ENCODE measurements around the gene PROSER3.

Gene PROSER3

DNA sequence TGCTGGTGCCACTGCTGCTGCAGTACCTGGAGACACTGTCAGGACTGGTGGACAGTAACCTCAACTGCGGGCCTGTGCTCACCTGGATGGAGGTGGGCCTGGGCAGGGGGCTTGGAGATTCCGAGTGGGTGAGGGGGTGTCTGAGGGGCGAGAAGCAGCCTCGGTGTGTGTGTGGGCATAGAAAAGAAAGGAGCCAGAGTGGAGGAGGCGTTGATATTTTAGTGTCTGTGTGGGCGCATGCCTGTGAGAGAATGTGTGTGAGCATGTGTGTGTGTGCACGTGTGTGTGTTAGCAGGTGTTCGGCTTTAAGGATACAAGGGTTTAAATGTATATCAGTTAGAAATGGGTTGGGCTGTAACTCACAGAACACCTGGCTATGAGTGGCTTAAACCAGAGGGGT is 21.1 kb downstream of the PROSER3 start:
- no peak for DNase-seq

DNA sequence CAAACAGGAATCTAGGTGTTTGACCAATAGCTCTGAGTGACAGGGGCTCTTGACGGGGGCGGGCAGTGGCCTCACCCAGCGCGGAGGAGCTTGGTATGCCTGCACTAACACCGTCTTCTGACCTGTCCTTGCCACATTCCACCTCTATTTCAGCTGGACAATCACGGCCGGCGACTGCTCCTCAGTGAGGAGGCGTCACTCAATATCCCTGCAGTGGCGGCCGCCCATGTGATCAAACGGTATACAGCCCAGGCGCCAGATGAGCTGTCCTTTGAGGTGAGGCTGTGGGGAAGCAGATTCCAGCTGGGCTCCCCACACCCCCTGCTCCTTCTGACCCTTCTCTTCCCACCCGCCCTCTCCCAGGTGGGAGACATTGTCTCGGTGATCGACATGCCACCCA is 22.1 kb downstream of the PROSER3 start:
- DNase-seq = no peak

DNA sequence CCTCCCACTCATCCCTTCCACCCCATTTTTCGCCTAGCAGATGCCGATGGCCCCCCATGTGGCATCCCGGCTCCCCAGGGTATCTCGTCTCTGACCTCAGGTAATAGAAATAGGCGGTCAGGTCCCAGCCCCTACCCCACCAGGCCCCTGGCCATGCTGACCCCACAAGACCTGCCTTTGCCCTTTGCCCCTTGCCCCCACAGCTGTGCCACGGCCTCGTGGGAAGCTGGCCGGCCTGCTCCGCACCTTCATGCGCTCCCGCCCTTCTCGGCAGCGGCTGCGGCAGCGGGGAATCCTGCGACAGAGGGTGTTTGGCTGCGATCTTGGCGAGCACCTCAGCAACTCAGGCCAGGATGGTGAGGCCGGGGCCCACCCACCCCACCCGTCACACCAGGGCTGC is 22.7 kb downstream of the PROSER3 start:
- DNase-seq = no peak

DNA sequence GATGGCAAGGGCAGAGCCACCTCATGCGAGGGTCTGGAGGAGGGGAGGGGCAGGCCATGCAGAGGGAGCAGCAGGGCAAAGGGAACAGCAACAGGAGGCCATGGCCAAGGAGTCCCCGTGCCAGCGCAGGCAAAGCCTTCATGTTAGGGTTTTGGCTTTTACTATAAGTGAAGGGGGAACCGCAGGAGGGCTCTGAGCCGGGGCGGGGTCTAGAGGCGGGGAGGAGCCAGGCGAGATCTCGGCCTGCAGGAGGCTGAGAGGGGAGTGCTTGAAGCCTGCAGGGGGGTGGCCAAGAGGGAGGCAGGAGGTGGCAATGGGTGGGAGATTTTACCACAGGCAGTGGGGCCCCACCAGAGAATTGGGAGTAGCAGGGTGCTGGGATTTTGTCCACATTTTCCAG is 23.7 kb downstream of the PROSER3 start:
- DNase-seq = no peak

DNA sequence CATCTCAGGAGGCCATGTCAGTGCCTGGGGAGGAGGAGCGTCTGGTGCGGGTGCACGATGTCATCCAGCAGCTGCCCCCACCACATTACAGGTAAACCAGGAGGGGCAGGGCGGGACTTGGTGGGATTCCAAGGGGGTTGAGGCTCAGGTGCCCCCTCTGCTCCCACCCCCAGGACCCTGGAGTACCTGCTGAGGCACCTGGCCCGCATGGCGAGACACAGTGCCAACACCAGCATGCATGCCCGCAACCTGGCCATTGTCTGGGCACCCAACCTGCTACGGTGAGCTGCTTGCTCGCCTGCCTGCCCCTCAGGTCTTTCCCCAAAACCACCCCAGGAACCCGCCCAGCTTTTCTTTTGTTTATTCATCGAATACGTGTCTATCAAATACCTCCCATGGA is 24.6 kb downstream of the PROSER3 start:
- no peak for DNase-seq

DNA sequence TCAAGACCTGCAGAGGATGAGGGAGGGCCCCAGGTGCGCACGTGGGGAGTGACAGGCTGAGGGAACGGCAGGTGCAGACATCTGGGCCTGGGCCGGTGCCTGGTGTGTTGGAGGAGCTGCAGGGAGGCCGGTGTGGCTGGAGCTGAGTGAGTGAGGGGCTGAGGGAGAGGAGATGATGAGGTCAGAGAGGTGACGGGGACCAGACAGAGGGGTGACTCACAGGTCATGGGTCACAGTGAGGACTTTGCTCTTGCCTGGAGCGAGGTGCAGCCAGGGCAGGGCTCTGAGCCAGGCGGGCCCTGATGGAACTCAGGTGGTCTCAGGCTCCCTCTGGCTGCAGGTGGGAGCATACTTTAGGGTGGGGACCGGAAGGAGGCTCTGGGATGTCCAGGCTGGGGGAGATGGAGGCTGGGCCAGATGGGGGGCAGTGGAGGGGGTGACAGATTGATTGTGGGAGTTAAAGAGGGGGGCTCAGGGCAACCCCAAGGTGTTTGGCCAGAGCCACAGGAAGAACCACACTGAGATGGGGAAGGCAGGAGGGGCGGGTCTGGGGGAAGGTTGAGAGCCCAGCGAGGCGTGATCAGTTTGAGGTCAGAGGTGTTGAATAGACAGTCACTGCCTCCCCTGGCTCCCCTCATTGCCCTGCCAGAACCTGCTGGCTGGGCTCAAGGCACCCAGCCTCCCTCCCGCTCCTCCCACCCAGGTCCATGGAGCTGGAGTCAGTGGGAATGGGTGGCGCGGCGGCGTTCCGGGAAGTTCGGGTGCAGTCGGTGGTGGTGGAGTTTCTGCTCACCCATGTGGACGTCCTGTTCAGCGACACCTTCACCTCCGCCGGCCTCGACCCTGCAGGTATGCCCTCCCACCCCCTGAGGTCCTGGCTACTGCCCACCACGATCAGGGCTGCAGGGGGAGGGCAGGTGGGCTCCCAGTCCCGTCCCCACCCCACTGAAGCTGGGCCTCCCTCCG is 25.8 kb downstream of the PROSER3 start:
- DNase-seq = no peak

DNA sequence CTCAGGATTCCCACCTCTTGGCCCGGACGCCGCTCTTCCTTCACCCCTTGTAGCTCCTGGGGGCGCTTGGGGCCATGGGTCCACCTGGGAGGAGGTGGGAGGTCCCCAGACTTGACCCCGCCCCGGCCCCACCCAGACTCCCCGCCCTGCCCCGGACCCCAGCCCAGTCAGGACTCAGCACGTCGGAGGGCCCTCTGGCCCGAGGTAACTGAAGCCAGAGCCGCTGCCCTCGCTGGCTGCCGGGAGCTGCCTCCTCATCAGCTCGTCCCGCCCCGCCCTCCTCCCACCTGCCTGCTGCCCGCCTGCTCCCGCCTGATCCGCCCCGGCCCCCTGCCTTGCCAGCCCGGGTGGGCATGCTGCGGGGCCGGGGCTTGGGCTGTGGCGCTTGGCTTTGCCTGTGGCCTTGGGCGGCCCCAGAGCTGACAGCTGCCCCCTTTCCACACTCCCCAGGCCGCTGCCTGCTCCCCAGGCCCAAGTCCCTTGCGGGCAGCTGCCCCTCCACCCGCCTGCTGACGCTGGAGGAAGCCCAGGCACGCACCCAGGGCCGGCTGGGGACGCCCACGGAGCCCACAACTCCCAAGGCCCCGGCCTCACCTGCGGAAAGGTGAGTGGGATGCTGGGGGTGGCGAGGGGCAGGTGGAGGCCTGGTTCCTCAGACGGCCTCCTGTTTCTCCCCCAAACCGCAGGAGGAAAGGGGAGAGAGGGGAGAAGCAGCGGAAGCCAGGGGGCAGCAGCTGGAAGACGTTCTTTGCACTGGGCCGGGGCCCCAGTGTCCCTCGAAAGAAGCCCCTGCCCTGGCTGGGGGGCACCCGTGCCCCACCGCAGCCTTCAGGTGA is 26.7 kb downstream of the PROSER3 start:
- no peak for DNase-seq

DNA sequence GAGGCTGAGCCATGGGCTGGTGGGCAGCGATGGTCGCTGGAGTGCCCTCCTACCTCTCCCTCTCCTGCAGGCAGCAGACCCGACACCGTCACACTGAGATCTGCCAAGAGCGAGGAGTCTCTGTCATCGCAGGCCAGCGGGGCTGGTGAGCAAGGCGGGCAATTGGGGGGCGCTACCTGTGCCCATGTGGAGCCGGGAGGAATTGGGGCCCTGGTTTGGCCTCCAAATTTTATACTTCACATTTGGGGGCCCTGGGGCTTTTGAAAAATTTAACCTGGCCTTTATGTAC is 27.3 kb downstream of the PROSER3 start:
- DNase-seq = no peak

DNA sequence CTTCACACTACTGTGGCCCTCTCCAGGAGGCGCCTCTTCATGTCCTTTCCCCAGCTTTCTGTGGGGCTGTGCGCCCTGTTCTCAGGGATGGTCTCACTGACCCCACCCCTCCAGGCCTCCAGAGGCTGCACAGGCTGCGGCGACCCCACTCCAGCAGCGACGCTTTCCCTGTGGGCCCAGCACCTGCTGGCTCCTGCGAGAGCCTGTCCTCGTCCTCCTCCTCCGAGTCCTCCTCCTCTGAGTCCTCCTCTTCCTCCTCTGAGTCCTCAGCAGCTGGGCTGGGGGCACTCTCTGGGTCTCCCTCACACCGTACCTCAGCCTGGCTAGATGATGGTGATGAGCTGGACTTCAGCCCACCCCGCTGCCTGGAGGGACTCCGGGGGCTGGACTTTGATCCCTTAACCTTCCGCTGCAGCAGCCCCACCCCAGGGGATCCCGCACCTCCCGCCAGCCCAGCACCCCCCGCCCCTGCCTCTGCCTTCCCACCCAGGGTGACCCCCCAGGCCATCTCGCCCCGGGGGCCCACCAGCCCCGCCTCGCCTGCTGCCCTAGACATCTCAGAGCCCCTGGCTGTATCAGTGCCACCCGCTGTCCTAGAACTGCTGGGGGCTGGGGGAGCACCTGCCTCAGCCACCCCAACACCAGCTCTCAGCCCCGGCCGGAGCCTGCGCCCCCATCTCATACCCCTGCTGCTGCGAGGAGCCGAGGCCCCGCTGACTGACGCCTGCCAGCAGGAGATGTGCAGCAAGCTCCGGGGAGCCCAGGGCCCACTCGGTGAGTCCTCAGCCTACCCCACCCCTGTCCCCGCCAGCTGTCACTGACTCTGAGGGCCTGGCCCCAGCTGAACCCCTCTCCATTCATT is 28.6 kb downstream of the PROSER3 start:
- DNase-seq = peak in 1 of 2 experiments; percentile 29

DNA sequence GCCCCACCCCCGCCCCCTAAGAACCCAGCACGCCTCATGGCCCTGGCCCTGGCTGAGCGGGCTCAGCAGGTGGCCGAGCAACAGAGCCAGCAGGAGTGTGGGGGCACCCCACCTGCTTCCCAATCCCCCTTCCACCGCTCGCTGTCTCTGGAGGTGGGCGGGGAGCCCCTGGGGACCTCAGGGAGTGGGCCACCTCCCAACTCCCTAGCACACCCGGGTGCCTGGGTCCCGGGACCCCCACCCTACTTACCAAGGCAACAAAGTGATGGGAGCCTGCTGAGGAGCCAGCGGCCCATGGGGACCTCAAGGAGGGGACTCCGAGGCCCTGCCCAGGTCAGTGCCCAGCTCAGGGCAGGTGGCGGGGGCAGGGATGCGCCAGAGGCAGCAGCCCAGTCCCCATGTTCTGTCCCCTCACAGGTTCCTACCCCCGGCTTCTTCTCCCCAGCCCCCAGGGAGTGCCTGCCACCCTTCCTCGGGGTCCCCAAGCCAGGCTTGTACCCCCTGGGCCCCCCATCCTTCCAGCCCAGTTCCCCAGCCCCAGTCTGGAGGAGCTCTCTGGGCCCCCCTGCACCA is 29.3 kb downstream of the PROSER3 start:
- no peak for DNase-seq

DNA sequence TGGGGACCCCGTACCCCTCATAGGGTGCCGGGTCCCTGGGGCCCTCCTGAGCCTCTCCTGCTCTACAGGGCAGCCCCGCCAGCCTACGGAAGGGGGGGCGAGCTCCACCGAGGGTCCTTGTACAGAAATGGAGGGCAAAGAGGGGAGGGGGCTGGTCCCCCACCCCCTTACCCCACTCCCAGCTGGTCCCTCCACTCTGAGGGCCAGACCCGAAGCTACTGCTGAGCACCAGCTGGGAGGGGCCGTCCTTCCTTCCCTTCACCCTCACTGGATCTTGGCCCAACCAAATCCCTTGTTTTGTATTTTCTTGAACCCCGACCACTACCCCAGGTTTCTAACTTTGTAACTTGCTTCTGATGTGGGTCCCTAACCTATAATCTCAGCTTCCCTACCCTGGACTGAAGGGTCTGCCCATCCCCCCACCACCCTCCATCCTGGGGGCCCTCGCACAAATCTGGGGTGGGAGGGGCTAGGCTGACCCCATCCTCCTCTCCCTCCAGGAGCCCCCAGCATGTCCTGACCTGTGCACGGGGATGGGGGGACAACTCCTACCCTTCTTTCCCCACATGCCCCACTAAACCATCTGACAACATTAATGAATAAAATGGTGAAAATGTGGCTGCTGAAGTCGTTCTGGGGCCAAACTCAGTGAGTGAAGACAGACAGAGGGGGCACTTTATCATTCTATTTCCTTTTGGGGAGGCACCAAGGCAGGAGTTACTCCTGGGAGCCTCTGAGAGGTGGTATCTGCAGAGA is 30.4 kb downstream of the PROSER3 start:
- DNase-seq = no peak

DNA sequence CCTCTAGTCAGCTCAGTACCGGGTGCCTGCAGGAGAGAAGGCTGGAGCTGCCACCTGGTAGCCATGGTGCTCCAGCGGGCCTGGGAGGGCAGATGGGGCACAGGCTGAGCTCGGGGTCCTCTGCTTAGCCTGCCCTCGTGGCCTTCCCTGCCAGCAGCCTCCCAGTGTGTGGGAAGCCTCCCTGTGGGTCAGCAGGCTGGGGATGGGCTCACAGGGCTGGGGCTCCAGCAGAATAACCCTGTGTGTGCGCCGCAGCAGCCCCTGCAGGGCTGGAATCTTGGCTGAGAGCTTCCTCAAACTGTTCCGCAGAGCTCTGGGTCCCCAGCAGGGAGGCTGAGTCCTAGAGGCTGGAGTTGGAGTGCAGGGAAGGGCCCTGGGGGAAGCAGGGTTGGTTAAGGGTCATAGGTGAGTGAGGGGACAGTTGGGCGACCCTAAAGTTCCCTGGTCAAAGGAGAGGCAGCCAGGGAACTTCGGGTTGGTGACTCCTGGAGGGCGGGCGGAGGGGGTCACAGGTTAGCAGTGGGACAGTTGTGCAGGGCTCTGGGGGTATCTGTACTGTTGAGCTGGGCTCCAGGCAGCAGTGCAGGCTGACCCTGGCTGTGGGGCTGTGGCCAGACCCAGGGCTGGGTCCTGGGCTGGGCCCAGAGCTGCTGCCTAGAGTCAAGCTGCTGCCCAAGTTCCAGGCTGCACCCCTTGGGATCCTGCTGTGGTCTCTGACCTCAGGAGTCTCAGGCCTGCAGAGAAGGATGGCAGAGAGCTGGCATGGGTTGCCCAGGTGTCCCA is 31.4 kb downstream of the PROSER3 start:
- no peak for DNase-seq

DNA sequence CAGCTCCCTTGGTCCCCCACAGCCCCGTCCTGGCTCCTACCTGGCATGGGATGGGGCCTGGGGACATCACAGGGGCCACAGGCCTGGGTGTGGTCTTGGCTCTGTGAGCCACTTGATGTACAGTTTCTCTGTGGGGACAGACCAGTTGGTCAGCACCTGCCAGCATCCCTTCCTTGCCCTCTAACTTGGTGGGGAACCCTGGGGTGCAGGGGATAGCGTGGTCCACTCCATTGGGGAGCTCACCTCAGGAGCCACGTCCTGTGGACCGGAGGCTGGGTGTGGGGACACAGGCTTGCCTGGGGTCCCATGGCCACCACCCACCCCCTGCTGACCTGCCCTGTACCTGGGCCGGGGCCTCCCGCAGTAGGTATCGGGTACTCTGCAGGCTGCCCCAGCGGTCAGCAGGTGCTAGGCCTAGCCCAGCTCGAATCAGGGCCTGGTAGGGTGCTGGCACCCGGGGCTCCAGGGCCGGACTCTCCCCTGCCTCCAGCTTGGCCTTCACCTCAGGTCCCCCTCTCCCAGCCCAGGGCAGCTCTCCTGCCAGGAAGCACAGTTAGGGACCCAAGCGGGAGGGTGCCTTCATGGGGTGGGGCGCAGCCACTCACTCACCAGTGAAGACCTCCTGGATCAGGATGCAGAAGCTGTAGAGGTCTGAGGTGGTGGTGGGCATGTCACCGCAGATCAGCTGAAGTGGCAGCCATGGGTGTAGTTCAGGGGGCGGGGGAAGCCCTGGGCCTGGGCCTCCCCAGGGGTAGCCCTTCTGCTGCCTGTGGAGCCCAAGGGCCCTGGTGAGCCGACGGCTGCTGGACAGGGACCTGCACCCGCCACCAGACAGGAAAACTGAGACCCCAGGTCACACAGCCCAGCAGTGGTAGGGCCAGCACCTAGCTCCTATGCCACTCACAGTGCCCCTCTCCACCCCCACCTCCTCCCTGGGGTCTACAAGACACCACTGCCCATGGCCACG is 32.3 kb downstream of the PROSER3 start:
- no peak for DNase-seq

DNA sequence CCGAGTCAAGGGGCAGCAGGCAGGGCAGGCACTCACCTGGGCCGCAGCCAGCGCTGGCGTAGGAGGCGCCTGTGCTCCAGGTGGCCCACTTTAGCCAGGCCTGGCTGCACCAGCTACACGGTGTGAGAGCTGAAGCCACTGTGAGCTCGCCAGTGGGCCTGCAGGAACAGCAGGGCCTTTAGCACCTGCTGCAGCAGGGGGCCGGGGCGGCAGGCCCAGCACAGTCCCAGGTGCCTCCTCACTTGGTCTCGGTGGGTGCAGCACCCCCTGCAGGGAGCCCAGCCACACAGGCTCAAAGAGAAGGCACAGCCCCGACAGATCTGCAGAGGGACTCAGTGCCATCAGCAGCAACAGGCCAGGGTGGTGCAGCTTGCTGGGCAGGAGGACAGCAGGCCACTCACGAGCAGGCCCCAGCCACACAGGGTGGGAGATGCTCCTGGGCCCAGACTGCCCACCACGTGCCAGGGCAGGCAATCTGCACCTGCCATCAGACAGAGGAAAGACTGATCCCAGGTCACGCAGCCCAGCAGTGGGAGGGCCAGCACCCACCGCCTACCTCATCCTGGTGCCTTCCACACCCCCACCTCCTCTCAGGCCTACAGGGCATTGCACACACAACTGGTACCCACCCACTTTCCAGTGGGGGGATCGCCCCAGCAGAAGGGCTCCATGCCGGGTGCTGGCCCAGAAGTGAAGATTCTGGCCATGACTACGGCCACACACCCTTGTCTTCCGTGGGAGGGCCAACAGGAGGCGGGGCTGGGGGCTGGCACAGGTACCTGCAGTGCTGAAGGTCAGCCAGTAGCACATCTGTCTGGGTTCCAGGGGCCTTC is 33.2 kb downstream of the PROSER3 start:
- DNase-seq = peak in 1 of 2 experiments; percentile 27

DNA sequence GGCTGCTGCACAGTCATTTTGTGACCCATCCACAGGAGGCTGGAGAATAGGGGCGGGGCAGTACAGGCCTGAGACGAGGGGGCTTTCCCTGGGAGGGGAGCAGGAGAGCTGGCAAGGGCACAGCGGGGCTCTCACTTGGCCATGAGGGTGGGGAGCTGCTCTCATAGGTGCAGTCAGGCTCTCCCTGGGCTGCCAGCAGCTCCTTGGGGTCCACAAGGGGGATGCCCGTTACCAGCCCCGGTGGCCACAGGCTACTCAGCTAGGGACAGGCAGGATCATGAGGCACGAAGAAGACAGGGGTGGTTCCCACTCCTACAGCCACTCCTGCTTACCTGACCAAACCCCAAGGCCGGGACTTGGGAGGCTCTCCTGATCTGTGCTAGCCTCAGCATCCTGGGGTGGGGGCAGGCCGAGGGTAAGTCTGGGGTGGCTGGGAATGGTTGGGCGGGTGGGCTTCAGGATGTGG is 33.9 kb downstream of the PROSER3 start:
- DNase-seq = no peak

DNA sequence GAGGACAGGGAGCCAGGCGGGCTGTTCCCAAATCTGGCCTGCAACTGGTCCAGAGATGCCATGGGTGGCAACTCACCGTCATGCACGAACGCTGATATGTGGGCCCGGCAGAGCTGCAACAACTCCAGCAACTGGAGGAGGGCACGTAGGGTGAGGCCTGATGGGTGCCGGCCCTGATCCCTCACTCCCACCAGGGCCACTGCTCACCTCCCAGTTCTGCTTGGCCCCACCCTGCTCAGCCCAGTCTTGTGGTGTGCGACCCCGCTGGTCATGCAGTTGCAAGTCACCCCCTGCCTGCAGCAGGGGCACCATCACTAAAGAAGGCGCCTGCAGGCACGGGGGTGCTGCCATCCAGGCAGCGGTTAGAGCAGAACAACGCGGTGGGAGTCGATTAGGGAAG is 34.3 kb downstream of the PROSER3 start:
- no peak for DNase-seq

DNA sequence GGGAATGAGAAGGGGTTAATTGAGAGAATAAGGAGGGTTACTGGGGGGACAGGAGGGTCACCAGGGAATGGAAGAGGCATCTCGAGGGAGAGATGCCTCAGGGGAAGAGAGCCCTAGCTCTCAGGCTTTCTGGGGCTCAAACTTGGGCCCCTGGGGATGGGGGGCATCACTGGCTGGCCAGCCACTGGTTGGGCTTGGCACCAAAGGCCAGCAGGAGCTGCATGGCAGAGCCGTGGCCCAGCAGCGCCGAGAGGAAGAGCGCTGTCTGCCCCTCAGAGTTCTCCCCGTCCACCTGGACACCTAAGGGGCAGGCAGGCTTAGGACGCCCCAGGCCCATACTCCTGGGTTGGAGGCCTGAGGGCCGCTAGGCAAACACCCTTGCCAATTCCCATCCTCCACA is 34.9 kb downstream of the PROSER3 start:
- no peak for DNase-seq

DNA sequence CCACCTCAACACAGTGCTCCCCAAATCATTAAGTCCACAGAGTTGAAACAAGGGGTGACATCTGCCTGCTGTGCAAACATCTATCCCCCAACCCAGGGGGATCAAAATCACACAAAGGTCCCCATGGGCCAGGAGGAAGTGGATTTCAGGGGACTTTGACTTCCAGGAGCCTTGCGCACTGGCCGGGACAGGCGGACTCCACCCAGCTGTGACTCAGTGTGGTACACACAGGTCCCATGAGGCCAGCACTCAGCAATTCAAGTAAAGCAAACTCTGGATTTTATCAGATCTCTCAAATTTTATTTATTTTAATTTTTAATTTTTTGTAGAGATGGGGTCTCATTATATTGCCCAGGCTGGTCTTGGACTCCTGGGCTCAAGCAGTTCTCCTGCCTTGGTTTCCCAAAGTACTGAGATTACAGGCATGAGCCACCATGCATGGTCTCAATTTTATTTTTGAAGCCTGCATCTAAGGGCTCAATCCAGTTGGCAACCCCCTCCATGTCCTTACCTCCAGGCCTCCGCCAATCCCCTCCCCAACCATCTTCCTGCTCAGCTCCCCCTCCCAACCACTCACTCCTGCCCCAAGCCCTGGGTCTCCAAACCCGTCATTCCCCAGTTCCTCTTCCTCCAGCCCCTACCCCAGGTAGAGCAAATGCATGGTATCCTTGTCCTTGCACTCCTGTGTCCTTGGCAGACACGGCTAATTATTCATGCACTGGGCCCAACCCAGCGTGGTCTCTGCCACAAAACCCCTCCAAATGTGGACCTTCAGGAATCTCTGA is 35.6 kb downstream of the PROSER3 start:
- no peak for DNase-seq

Measured in NCI-H524 (cell line).